NAMALWA (cell line): ENCODE measurements around the gene KCNMA1.

Experiments
- DNase-seq: peaks from one replicate; pipeline ENCODE4 v3.0.0-alpha.2; 2015; ENCODE audit warnings: low spot score

KCNMA1 gene

DNA sequence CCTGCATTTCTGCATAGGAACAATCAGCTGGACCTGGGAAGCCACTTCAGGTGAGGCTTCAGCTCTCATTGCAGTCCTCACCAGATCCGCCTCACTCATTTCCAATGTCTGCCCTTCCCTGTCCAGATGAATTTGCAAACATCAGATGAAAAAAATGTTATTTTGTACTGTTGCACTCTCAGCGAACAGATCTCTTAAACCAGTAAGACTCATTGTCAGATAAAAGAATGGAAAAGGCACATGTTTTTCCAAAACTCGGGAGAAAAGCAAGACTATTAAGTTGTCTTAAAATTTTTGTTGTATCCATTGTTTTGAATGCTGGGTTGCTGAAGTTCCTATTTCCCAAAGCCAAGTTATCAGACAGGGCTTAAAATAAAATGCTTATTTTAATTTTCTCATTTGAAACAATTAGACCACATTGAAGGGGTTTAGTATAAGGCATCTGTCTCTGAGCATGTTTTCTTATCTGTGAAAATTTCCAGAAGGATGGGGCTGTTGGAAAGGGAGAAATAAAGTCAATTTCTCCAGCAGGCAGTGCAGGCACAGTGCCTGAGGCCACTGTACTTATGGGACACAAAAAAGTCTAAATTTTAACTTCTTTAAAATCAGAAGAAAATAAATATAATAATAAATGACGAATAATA, 396.8 kb downstream of the KCNMA1 start:
- DNase-seq, result no peak

DNA sequence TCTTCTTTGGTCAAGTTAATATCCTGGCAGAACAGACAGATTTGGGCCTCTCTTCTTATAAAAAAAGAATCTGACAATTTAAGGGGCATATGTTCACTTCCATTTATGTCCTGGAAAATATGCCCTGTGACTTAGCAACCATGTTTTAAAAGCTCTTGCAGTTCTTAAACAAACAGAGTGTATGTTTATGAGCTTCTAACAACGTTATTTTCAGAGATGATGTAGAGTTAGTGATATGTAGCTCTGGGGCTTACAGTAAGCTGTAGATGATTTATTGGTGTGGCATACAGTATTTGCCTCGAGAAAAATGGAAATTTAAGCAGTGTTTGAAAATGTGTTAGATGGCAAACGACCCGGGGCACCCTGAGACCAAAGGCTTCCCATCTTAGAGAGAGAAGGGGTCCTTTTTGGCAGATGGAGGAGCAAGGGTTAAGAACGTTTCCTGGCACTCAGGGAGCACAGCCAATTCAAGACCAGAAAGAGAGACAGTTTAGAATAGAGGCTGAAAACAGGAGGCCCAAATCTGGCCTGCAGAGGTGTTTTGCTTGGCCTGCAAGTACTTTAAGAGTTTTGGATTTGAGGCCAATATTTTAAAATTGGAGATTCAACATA, 397.5 kb downstream of the KCNMA1 start:
- no peak for DNase-seq

DNA sequence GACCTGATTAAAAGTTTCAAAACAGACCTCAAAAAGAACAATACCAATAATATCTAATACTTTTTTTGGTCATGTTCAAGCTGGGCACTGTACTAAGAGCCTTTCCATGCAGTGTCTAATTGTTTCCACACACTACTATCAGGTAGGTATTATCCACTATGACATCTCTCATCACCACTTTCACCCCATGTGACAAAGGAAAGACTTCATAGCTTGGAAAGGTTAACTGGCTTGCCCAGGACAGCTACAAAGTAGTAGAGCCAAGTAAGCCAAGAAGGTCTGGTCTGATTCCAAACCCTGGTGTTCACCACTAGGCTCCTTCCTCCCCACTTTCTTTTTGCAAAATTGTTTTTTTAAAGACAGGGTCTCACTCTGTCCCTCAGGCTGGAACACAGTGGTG, 400.5 kb downstream of the KCNMA1 start:
- DNase-seq, result no peak

DNA sequence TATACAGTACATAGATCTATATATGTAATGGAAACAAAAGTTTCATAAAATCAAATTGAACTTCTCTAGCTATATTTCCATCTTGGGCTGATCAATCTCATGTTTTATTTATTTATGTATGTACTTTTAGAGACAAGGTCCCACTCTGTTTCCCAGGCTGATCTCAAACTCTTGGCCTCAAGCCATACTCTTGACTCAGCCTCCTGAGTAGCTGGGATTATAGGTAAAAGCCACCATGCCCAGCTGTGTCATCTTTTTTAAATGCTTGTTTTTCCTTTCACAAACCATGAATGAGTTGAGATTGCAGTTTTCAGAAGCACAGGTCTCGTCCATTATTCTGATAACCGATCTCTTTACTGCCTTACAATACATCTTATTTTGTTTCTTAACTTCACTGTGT, 400.9 kb downstream of the KCNMA1 start:
- no peak for DNase-seq

DNA sequence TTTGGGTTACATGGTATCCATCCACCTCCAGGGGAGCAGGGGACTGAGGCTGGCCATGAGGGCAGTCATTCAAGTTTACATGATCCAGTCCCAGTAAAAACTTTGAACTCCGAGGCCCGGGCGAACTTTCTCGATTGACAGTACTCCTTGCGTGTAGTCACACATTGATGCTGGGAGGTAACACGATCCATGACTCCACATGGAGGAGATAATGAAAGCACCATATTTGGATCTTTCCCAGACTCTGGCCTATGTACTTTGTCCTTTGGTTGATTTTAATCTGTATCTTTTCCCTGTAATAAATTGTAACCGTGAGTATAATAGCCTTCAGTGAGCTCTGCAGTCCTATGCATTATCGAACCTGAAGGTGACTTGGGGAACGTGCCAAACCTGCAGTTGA, 401.6 kb downstream of the KCNMA1 start:
- no peak for DNase-seq

DNA sequence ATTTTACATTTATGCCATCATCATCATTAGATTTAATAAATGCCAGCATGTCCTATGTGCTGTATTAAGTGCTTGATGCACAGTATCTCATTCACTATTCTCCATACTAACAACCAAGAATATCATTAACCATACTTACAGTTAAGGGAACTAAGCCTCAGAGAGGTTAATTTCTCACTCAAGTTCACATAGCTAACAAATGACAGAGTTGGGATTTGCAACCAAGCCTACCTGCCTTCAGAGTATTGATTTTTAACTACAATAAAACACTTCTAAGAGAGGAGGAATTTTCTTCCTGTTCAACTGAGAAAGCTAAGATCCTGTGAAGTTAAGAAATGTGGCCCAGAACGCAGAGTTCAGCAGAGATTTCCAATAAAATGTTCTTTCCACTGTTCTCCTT, 403.0 kb downstream of the KCNMA1 start:
- no peak for DNase-seq

DNA sequence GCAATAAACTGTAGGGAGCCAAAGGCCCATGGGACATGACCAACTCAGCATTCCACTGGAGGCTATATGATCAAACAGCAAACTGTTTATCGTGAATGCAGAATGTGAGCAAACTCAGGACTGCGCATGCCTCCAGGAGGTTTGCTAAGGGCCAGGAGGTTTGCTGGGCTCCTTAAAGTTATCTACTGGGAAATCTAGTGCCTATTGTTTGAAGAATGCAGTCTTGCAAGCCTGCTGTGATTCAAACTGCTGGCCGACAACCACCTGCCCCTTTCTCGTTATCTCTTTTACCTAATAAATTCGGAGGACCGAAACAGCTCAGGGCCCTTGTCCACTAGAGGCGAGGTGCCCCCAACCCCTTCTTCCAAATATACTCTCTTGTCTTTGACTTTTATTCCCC, 404.1 kb downstream of the KCNMA1 start:
- no peak for DNase-seq

DNA sequence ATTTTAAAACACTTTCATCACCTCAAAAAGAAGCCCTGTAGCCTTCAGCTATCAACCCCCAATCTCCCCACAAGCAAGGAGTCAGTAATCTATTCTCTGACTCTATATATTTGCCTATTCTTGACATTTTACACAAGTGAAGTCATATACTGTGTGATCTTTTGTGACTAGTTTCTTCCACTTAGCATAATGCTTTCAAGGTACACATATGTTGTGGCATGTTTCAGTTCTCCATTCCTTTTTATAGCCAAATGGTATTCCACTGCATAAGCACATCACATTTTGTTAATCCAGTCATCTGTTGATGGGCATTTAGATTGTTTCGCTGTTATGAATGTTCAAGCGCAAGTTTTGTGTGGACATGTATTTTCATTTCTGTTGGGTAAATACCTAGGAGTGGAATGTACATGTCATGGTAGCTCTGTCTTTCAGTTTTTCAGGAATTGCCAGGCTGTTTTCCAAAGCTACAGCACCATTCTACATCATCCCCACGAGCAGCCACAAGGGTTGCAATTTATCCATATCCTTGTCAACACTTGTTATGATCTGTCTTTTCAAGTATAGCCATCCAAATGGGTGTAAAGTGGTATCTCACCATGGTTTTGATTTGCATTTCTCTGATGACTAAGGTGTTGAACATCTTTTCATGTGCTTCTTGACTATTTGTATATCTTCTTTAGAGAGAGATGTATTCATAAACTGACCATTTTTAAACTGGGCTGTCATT, 405.6 kb downstream of the KCNMA1 start:
- no peak for DNase-seq

DNA sequence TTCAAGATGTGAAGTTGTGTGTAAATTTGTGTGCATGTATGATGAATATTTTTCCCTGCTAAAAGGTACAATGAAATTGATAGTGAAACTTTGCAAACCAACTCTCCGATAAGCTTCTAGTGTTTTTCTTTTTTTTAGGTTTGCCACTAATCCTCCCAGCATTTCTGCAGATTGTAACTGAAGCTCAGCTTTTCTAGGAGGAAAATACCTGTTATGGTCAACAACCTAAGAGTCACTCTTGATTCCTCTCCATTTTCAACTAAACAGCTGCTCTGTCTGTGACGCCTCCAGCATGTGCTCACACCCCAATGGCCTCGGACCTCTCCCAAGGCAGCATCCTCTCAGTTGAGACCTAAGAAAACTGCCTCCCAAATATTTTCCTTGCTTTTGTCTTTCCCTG, 406.2 kb downstream of the KCNMA1 start:
- DNase-seq, result no peak

DNA sequence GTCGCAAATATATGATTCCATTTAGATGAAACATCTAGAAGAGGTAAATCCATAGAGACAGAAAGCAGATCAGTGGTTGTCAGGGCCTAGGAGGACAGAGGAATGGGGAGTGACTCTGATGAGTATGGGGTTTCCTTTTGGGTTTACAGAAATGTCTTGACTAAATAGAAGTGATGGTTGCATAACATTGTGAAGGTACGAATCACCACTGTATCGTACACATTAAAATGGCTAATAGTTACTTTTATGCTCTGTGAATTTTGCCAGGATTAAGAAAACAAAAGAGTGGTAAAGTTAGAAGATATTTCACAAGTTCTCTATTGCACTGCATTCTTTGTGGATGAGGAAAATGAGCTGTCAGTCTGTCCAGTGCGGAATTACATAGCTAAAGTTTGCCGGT, 407.4 kb downstream of the KCNMA1 start:
- no peak for DNase-seq

DNA sequence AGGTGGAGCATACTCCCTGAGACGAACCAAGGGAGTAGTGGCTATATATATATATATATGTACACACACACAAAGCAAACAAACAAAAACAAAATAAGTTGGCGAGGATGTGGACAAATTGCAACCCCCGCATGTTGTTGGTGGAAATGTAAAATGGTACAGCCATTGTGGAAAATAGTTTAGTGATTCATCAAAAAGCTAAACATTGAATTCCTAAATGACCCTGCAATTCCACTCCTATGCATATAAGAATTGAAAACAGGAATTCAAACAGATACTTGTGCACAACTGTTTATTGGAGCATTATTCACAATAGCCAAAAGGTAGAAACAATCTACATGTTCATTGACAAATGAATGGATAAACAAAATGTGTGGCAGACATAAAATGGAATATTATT, 407.9 kb downstream of the KCNMA1 start:
- DNase-seq, result no peak

DNA sequence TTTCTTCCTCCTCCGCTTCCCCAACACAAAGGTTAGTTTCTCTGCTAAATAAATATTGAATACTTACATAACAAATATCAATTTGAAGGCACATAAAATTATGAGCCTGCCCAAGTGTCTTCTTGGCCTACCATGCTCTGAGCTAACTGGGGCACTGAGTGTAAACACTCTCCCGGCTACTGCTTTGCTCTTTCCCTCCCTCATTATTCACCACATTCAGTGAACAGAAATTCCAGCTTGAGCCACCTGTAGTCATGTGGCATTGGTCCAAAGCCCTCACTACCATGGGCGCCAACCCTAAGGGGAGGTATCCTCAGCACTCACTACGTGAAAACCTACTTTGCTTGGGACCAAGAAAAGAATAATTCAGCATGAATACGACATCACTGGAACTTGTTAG, 409.0 kb downstream of the KCNMA1 start:
- DNase-seq, result no peak

DNA sequence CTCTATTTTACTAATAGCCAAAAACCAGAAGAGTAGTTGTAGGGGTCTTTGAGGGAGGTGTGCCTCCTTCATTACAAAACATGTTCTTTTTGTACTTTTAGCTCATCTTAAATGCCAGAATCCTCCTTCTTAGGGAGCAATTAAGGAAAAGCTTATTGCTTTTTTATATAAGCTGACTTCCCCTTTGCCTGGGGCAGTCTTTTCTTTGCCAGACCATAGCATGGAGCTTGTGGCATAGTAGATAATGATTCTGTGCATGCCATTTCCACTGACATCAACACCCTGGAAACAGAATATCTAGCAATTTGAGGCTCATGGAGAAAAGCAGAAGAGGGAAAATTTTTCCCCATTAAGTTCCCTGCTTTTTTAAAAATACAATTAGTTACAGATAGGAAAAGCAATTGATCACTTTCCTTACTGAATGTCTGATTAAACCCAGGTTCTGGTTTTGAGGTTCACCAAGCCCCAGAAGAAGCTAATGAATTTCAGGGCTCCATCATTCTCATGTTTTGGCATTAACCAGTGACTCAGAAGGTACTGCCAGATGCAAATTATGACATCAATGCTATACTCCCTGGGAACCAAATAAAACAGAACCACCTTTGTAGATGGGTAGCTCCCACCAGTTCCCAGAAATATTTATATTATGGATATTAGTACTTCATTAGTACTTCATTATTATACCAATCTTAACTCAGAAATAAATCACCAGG, 410.6 kb downstream of the KCNMA1 start:
- no peak for DNase-seq

DNA sequence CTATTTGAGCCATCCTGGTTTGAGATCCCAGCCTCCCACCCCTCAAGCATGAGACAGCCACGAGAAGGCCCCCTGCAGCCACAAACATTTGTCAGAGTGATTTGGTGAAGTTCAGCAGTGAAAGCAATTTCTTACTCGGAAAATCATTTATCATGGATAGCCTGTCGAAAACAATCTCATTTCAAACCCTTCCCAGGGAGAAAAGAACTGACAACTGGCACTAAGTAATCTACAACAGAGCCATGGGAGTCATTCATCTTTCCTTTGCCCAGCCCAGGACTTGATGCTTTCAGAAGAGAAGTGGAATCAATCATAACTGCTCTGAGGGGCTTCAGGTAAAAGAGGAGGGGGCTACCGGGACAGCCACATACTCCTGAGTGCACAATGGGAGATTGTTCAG, 411.2 kb downstream of the KCNMA1 start:
- no peak for DNase-seq

DNA sequence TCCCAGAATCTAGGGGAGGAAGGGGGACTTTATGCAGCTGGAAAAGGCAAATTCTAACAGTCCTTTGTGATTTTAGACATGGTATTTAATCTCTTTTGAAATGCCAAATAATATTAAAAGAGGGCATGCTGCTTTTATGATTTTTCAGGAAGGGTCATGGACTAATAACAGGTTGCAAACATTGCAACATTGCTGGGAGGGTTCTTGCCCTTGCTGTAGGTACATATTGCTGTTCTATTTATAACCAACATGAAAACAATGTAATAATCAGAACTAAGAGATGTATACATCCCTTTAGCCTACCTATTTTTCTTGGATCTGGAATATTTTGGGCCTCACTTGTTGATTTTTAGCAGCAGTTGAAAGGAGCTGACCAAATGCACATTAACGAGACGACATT, 411.6 kb downstream of the KCNMA1 start:
- DNase-seq, result no peak

DNA sequence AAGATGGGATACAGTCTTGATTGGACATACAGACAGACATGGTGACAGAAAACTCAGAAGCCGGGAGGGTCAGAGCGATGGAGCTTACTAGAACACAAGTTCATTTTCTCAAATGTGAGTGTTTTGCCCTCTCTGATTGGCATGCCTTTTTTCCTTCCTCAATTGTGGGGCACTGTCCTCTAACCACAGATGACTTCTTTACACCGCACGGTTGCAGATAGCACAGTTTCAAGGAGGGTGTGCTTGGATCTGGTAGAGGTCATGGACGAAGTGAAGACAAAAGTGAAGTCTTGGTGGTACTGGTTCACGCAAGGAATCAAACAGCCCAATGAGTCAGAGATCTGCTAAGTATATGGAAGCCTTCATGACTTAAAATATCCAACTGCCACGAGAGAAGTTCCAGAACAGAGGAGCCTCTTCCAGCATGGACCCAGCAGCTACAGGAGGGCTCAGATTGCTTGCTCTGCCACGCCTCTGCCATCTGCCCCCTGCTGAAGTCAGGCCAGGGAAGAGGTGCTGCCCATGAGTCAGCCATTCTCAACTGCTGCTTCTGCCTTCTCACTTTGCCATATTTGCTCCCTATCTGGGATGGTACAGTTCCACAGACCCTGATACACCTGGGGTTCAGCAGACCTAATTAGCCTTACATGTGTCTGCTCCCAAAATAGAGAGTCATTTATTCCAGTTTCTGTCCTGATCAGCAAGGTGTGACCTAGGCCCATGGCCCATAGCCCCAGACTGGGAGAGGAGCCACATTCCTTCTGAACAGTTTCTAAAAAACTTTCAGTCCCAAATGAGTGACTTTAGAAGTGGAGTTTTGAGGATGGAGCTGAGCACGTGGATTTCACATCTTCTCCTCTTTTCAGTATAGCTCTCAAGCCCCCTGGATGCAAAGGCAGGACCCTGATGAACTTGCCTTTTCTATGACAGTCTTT, 413.8 kb downstream of the KCNMA1 start:
- DNase-seq, result no peak

DNA sequence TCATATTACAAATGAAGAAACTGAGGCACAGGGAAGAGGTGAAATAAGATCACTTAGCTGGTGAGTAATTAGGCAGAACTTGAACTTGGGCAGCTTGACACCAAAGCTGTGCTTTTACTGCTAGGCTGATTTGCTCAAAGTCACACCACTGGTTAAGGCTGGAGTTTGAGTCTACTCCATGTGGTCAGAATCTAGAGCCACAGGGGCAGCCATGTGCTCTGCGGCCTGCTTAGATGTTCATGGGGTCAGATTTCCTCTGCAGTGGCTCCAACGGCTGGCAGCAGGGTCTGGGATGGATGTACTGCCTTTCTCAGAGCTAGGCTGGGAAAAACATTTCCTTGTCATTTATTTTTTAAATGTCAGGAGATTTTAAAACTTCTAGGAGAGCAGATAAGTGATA, 417.5 kb downstream of the KCNMA1 start:
- DNase-seq, result no peak

DNA sequence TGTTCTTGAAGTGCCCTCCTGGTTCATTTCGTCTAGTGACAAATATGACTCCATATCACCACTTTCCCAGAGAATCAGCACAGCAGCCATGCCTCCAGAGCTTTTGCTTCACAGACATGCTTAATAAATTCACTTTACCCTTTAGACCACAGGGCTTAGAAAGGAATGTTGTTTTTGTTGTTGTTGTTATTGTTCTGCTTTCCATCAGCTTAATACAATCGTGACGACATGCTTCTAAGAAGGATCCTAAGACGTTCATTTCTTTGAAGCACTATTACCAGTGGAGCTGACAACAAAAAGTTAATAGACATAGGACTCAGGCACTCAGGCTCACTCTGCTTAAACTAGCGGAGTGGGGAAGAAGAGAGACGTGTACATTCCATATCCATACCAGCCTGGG, 418.6 kb downstream of the KCNMA1 start:
- DNase-seq, result no peak

DNA sequence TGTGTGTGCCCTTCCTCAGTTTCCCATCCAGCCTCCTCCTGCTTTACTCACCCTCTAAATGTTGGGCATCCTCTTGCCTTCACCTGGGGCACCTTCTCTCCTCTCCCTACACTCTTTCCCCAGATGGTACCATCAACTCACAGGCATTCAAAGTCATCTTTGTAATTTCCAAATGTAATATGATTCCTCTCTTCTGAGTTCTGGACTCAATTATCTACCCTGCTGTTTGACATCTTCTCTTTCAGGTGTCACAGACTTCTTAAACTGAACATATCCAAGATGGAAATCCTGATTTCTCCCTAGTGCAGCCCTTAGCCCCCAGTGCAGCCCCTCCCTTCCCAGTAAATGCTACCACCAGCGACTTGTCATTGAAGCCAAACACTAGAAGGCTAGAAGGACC, 422.8 kb downstream of the KCNMA1 start:
- DNase-seq, result no peak

DNA sequence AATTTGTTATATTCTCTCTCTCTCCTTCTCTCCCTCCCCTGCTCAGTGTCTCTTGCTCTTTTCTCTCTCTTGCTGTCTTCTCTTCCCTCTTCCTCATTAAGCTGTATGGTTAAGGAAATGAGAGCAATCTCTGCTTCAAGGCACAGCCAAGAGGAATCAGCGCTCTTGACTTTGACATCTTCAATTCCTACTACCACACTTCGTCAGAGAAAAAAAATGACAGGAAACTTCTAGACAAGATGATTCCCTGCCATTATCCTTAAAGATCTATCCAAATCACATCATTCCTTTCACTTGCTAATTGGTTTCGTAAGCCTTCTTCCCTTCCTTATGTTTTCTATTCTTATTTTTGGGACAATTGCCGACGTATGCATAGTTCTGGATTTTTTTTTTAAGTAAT, 425.0 kb downstream of the KCNMA1 start:
- DNase-seq, result no peak

DNA sequence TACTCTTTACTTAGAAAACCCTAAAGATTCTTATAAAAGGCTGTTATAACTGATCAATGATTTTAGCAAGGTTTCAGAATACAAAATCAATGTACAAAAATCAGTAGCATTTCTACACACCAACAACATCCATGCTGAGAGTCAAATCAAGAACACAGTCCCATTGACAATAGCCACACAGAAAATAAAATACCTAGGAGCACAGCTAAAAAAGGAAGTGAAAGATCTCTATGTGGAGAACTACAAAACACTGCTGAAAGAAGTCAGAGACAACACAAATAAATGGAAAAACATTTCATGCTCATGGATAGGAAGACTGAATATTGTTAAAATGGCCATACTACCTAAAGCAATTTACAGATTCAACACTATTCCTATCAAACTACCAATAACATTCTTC, 427.0 kb downstream of the KCNMA1 start:
- no peak for DNase-seq

DNA sequence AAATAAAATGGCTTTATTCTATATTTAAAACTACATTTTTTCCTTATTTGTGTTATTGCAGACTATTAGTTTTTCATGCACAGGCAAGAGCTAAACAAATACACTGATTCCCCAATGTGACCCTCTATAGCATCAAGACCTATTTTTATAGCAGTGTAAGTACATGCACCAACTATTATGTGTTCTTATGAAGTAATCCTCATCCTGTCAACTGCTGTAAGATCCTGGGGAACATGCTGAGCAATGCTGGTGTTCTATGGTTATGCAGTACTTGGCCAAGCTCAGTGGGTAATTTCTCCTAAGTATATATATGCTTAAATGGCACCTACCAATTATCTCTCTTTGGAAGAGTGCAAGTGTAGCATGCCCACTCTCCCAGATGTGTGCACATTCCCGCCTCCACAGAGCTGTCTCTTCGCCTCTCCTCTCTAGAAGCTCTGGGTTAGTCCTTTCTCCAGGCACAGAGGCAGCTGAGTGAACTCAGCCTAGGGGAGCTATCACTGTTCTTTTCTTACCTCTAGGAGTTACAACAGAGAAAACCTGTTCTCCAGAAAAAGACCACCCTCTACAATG, 428.8 kb downstream of the KCNMA1 start:
- DNase-seq, result no peak
